ENCODE measurements around the gene ZNF528.

DNA sequence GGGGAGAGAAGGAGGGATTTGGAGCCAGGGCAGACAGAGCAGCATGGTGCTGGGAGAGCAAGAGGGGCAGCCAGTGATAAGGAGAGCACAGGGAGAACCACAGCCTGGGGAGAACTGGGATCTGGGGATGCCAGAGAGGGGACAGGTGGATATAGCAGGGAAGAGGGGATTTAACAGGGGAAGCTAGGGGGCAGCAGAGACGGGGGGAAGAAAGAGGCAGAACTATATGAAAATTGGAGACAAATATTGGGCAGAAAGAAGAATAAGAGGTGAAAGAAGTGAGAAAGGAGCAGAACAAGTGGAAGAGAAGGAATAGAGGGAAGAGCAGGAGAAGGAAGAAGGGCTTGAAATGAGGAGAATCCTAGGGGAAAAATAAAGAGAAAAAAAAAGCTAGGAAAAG lies 6.5 kb upstream of the ZNF528 start:
- no peak for TF ChIP-seq EZH2 (IDR thresholded peaks at IDR 0.05)
- no peak for TF ChIP-seq POLR2AphosphoS5 (IDR thresholded peaks at IDR 0.05; ENCODE audit: borderline replicate concordance, low read depth, low read length)
- TF ChIP-seq FOXP2 (optimal IDR thresholded peaks at IDR 0.05; ENCODE audit: control extremely low read depth, extremely low read length, insufficient read depth) = no peak

All from SK-N-MC (cell line).